ENCODE data around the gene VSNL1. TPM values are rescaled to one million over a fixed set of nuclear protein-coding genes. Genes with fewer than 3 reads are reported as not detected.

Gene VSNL1
- 6.4 and 8.7 TPM in 2 replicates for total RNA-seq

DNA sequence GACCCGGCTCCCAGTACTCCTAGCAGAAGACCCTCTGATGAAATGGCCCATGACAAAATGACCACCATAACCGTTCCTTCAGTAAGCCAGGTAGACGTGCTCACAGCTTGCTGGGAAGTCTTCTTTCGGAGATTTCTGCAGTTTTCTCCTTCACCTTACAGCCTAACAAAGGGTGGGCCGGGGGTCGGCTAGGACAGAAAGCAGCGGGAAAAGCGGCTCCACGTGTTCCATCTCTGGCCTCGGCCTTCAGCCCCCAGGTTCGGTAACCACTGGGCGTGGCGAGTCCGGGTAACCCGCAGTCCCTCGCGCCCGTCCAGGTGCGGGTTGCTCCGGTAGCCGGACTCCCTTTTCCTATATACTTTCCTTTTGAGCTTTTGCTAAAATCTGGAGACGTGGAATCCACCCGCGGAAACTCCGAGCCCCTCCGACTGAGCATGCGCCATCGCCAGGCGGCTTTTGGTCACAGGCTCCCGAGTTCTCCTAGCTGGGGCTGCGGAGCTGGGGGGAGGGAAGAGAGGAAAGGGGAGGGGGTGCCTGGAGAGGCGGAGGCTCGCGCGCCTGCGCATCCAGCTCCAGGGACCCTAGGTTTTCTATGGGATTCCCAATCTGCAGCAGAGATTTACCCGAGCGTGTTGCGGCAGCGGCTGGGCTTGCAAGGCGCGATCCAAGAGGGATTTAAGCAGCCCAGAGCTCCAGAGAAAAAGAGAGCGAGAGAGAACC, at the start of gene VSNL1:
Gene VSNL1 (plus strand): TSS at position 604 of the 720 bp plus-strand sequence. CDS start 51,379 bp downstream, outside the sequence.

DNA sequence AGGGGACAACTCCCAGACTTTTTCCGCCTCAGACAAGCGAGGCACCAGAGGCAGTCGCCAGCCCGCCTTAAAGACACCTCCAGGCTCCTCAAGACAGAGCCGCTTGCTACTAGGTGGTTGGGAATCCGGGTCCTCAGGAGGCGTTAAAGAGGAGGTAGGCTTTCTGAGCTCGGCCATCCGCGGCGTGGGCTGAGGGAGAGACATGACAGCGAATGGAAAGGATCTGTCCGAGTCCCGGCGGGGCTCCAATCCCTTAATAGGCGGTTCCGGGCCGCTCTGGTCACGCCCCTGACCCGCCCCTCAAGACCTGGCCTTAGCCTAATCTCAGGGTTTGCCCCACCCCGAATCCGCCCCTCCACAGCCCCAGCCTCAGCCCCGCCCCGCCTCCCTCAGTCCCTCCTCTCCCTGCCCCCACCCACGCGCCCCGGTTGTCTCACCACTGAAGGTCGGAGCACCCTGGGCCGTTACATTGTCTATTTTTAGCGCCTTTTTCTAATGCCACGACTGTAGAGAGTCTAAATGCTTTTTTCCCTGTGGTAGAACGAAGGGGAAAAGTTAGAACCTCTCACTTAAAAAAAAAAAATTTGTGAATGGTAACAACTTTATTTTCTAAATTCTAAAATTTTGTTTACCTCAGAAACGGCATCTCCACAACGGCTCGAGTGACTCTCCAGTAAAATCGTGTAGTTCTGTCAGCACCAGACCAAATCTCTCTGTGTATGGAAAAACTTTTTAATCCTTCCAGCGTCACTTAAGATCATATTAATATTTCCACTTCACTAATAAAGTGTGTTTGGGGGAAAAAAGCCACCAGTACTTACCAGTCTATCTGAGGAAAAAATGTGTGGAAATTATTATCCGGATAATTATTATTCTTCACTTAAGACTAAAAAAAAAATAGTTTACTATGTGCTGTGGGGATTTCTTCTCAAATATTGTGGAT, 22.0 kb upstream of the VSNL1 start, which contains the start of gene RAD51AP2:
Gene RAD51AP2 (minus strand): TSS at position 229 of the 943 bp plus-strand sequence. CDS start 25 bp downstream, at position 204.

Other genes with a start within 250 kb of the VSNL1 start
- 0.21 and 0.24 TPM in 2 replicates for gene RAD51AP2, start 22.3 kb upstream of the VSNL1 start, total RNA-seq
- 20.0 TPM in 2 replicates for gene SMC6, start 213.1 kb downstream of the VSNL1 start, total RNA-seq
- 2.4 and 5.5 TPM in 2 replicates for gene GEN1, start 213.4 kb downstream of the VSNL1 start, total RNA-seq

All from tracheal epithelial cell (primary cell).